GM18868 (cell line): Measurements from ENCODE around the gene MKS1.

Experiments
- ATAC-seq: cut with Tn5 transposase; IDR thresholded peaks from one replicate; pipeline ENCODE4 v1.9.1; 2021; ENCODE audit warnings: mild to moderate bottlenecking, moderate library complexity; ENCODE audit not compliant: unreplicated experiment

Gene MKS1

DNA sequence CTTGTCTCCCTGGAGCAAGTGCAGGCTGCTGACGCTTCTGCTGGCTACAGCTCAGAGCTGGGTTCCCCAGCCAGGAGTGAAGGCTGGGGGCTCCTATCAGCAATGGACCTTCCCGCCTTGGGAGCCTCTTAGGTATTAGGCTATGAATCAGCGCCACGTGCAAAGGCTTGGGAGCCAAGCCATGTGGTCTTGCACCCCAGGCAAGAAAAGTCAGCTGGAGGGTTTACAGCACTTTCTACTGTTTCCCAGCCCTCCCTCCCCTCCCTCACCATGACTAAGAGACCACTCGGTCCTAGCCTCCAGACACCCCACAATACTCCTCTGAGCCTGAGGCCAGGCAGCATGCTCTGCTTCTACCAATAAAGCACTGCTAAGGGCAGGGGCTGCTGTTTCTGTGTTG, 14.3 kb downstream of the MKS1 start:
- ATAC-seq, result no peak

DNA sequence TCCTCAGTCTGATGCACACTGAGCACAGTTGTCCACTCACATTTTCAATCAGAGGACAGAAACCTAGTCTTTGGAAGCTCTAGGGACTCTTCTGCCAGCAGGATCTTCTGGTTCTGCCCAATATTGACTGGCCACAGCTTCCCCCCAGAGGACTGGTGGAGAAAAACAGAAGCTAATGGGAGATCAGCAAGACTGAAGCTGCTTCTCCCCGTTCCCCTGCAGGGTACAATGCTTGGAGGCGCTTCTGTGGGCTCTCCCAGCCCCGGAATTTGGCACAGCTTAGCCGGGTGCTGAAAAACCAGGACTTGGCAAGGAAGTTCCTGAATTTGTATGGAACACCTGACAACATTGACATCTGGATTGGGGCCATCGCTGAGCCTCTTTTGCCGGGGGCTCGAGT, 16.2 kb downstream of the MKS1 start:
- ATAC-seq, result no peak

- ATAC-seq, result no peak
Observed at GRCh38 chr17:58200024-58200633, 18.9 kb downstream of the MKS1 start.

DNA sequence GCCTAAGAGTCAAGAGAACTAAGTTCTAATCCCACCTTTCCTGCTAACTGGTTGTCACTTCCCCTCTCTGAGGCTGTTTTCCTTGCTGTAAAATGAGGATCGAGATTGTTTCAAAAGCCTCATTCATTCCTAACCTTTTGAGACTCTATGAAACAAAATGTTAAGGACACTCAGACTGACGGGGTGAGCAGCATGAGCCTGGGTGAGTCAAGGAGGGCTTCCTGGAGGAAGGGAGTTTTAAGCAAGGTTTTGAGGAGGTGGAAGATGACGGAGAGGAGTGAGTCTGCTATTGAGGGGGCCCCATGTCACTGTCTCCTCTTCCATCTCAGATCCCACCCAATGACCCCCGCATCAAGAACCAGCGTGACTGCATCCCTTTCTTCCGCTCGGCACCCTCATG, 22.4 kb downstream of the MKS1 start:
- ATAC-seq, result no peak

GRCh38 chr17:58195518-58196123, 23.4 kb downstream of the MKS1 start:
- ATAC-seq, result no peak

- no peak for ATAC-seq
Observed at GRCh38 chr17:58193641-58194255, 25.3 kb downstream of the MKS1 start.

DNA sequence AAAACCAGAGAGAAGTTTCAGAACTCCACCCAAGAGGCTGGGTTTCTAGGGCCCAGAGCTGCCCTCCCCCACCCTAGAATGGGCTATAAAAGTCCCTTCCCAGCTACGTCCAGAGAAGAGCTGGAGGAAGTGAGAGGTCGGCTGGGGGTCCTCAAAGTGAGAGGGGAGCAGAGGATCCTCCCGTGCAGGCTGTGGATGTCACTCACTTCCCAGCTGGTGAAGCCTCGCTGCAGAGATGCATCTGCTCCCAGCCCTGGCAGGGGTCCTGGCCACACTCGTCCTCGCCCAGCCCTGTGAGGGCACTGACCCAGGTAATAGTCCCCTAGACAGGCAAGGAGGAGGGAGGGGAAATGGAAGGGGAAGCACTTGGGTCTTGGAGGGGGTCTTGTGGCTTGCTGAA, 26.4 kb downstream of the MKS1 start, which contains the start of gene EPX:
TSS of gene EPX (plus strand) at position 115 of the 400 bp plus-strand sequence. CDS start at position 236, 121 bp downstream.
- ATAC-seq, result no peak

GRCh38 chr17:58191241-58191896, 27.7 kb downstream of the MKS1 start:
- ATAC-seq, result no peak

DNA sequence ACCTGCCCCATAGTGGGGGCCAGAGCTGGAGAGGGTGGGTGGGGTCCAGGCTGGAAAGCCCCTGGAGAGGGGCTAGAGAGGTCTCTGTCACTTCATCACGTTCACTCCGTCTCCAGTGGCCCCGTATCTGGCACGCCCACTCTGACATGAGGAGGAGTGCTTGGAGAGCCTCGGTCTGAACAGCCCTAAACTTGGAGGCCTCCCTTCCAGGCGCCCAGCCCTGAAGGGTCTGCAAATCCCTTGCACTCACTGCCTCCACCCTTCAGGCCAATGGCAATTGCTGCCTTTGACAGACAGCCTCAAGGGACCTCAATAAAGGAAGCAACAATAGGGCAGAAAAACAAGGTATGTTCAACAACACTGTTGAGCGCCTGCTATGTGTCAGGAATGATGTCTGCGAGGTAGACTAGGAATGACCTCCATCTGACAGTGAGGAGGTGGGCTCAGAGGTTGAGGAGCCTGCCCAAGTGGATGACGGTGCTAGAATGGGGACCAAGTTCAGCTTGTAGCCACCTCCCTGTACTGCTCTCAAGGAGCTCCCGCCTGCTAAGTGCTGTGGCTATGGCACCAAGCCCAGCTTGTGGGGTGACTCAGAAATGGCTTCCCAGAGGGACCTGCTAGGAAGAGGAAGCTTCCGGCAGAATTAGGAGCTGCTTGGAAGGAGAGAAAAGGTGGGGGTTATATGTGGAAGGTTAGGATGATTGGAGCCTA, 29.5 kb downstream of the MKS1 start:
- no peak for ATAC-seq

DNA sequence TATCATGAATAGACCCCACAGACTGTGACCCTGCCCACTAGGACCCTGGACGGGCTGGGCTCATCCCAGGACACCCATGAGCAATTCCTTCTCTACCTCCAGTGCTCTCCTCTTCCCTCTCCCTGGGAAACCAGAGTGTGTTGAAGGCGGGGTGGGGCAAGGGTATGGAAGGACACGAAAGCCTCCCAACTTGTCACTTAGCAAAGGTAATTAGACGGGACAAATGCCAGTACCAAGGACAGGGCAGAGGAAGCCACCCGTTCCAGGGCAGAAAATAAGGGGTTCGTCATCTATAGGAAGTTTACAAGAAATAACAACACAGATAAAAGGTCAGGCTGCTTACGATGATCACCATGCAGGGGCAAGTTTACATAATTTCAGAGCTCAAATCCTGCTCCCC, 31.4 kb downstream of the MKS1 start:
- ATAC-seq, result no peak

GRCh38 chr17:58187063-58187462, 32.0 kb downstream of the MKS1 start:
- no peak for ATAC-seq

DNA sequence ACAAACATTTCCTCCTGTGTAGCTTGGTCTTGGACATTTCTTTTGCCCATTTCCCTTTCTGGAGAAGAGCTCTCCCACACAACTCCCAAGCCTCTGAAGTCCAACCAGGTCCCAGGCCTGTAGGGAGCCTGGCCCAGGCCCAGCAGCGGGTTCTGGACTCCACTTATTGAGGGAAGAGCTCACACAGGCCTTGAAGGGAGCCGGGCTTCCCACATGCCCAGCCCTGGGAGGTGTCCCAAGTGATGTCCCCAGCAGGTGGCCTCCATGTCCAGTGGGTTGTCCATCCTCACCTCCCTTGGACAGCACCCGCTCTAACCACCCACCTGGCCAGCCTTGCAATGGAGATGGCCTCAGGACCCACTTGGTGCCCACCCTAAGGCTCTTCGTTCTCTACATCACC, 32.5 kb downstream of the MKS1 start:
- no peak for ATAC-seq

- ATAC-seq, result no peak
Observed at GRCh38 chr17:58184986-58185761, 33.9 kb downstream of the MKS1 start.

DNA sequence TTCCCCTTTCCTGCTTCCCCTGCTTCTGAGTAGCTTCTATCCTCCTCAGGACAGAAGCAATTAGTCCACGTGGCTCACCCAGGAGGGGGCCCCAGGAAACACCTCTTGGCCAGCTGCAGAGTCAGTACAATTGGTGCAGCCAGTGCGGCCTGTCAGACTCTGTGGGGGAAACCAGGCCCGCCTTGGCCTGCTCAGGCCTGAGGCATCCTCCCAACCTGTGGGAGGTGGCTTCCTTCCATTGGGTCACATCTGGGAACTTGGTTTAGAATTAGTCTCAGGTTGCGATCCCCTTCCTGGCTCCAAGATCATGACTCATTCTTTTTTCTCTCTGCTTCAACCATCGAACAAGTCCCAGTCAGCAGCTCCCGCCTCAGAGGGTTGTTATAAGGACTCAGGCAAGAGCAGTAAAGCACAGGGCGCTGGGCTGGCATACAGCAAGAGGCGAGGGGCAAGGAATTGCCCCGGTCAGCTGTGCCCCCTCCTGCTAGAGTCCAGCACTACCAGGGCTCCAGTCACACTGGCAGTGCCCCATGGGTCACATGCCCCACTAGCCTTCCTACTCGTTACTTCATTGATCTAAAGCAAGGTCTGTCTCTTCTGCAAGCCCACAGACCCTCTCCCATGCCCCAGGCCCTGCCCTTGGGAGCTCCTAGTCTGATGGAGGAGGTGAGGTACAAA, 34.6 kb downstream of the MKS1 start:
- ATAC-seq, result no peak

DNA sequence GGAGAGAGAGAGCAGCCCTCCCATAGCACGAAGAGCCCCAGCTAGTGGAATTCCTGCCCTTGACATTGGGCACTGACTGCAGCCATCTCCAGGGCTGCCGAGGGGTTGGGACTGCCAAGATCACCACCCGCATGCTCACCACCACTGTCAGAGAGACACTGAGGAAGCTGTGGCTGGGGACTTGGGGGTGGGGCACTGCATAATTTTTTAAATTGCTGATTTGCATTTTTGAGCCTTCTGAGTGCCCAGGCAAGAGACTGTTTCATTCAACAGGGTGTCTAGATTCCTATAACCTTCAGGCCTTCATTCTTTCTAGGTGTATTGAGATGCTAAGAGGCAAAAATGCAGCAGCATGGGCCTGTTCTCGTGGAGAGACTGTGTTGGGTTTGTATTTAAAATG, 35.5 kb downstream of the MKS1 start:
- ATAC-seq, result no peak

DNA sequence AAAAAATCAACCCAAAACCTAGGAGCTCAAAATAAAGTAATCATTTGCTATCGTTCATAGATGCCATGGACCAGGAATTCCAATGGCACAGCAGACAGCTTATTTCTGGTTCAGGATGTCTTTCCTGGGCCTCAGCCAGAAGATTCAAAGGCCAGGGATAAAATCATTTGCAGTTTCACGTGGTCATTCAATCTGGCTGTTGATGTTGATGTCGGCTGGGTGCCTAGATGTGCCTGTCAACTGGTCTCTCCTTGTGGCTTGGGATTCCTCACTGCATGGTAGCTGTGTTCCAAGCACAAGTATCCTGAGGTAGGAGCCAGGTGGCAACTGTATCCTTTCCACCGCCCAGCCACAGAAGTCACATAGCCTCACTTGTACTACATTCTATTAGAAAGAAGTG, 37.3 kb downstream of the MKS1 start:
- ATAC-seq, result no peak

GRCh38 chr17:58176200-58176599, 42.9 kb downstream of the MKS1 start:
- ATAC-seq, result no peak

GRCh38 chr17:58174871-58175270, 44.2 kb downstream of the MKS1 start:
- no peak for ATAC-seq

DNA sequence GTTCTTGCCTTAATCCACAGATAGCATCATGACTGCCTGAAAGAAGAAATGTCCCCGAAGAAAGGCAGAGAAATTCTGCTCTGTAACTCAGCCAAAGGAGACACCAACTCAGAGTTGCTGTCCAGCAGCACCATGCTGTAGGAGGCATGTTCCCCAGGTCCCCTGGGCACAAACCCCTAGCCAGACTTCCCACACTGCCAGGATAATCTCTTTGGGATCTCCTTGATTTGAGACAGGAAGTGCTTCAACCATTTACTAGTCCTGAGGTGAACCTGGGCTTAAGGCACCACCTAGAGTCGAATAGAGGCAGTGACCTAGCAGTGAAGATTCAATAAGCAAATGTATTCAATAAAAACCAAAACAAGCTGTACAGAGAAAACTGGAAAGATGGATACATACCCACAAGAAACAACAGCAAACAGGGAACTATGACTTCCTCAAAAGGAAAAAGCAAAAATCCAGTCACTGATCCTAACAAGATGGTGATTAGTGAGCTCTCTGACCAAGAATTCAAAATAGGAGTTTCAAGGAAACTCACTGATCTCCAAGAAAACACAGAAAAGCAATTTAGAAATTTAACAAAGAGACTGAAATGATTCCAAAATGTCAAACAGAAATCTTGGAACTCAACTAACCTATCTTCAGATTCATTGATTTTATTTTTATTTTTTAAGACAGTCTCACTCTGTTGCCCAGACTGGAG, 46.5 kb downstream of the MKS1 start:
- ATAC-seq, result no peak
